H1 (cell line): Measurements from ENCODE around the gene FGF21. TPM values are rescaled to one million over a fixed set of nuclear protein-coding genes. Genes with fewer than 3 reads are reported as not detected.
A peak's percentile ranks its signal among the peaks of the same experiment; 100 is the strongest.

Experiments used
- CBX5 ChIP-seq: fragments of 300-800, 300-1000 bp; sonication (generic); IDR thresholded peaks from 2 replicates; pipeline ENCODE4 v1.7.1; 2016; ENCODE audit warnings: antibody characterized with exemption, low read length, low read depth
- NANOG ChIP-seq: IDR thresholded peaks from 2 replicates; pipeline ENCODE4 v1.6.1; 2011; ENCODE audit warnings: low read length, low read depth, mild to moderate bottlenecking, inconsistent platforms; ENCODE audit not compliant: insufficient read depth, poor library complexity, severe bottlenecking
- polyA plus RNA-seq, 7 experiments: library from polyadenylated mRNA; depleted of rRNA in 3 of 7; stranded (reverse) in 5 of 7; unstranded in 2 of 7; fragments of >200 nt in 5 of 7; fragments of 200-250 nt in 2 of 7; gene quantifications; 1 replicate in 5 of 7; 2 replicates in 1 of 7; 4 replicates in 1 of 7; pipeline versions ENCODE4 v1.2.1 to v1.2.3, GENCODE V29; 2011 to 2013; ENCODE audit warnings: missing spikeins in 2 of 7, mixed read lengths in 2 of 7
- total RNA-seq: library from RNA; stranded (reverse); fragmentation: NEBNext Ultra II Directional; extraction: Animal tissue kit (Norgen Biotek cat#: 25700); gene quantifications from 2 replicates; pipeline ENCODE4 v1.2.1, GENCODE V29; 2021

FGF21 gene
- total and polyA plus RNA-seq, 2 of the 8 experiments (the other 6 are each of a cell fraction or from before 2014, with no cell fraction given), result 0.48 to 0.80 TPM

DNA sequence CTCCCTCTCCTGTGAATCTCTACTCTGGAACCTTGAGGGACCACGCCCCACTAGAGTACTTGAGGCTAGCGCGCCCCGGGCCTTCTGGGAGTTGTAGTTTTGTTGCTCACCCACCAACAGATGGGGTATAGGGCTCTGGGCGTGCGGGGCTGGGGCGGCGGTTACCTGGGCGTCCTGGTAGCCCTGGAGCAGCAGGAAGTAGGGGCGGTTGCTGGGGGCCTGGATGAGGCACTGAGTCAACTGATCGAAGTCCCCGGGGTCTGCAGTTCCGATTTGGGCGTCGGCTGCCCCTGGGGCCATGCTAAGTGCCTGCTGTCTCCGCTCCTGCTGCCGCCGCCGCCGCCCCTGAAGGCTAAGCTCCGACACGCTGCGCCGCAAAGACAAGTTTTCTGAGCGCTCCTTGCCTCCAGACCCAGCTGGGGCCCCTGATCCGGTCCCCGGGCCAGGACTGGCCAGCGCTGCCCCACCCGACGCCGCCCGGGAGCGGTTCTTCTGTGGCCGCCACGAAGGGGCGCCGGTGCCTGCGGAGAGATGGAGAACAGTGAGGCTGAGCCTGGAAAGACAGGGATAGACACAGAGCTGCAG, 20.2 kb upstream of the FGF21 start (continued):
- TF ChIP-seq NANOG, result peak; percentile 43
- no peak for TF ChIP-seq CBX5
